ENCODE results near the gene EPHB2.

- TF ChIP-seq, protein P1, sequence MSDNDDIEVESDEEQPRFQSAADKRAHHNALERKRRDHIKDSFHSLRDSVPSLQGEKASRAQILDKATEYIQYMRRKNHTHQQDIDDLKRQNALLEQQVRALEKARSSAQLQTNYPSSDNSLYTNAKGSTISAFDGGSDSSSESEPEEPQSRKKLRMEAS (IDR thresholded peaks at IDR 0.05): no peak
- TF ChIP-seq CTCF (IDR thresholded peaks at IDR 0.05; ENCODE audit: control extremely low read depth in 1 of 3, insufficient read depth in 1 of 3, low read depth in 1 of 3, low read length in 3 of 3): no peak
- no peak for TF ChIP-seq EP300 (IDR thresholded peaks at IDR 0.05; ENCODE audit: borderline replicate concordance in 1 of 2, low read depth in 2 of 2, low read length in 2 of 2)
- TF ChIP-seq CHD2 (IDR thresholded peaks at IDR 0.05; ENCODE audit: low read length): no peak
- TF ChIP-seq RFX5 (IDR thresholded peaks at IDR 0.05; ENCODE audit: borderline replicate concordance, low read depth, low read length): no peak
- TF ChIP-seq GABPA (IDR thresholded peaks at IDR 0.05; ENCODE audit: borderline replicate concordance, insufficient read depth, low read length): no peak
- TF ChIP-seq POLR2A (IDR thresholded peaks at IDR 0.05; ENCODE audit: control extremely low read depth in 1 of 2, low read depth in 2 of 2, low read length in 2 of 2): no peak
- no peak for TF ChIP-seq CHD1 (IDR thresholded peaks at IDR 0.05; ENCODE audit: low read depth, low read length)
- no peak for TF ChIP-seq TBP (IDR thresholded peaks at IDR 0.05; ENCODE audit: low read depth, low read length)
- TF ChIP-seq USF2 (IDR thresholded peaks at IDR 0.05; ENCODE audit: low read length): no peak
- no peak for TF ChIP-seq RBBP5 (IDR thresholded peaks at IDR 0.05; ENCODE audit: borderline replicate concordance, low read depth, low read length)
- no peak for TF ChIP-seq POLR2AphosphoS5 (IDR thresholded peaks at IDR 0.05; ENCODE audit: low read depth, low read length)
- TF ChIP-seq RAD21 (IDR thresholded peaks at IDR 0.05 in 1 of 2, conservative IDR thresholded peaks at IDR 0.05 in 1 of 2; ENCODE audit: low read depth in 2 of 2, low read length in 2 of 2): no peak
- TF ChIP-seq BRCA1 (IDR thresholded peaks at IDR 0.05; ENCODE audit: low read depth, low read length): no peak
Measured at GRCh38 chr1:22872981-22873664, 162.5 kb downstream of the EPHB2 start.
